Measurements from ENCODE around the gene MAP3K9. TPM values are rescaled to one million over a fixed set of nuclear protein-coding genes. Genes with fewer than 3 reads are reported as not detected.
A peak's percentile ranks its signal among the peaks of the same experiment; 100 is the strongest.

Gene MAP3K9
- total and polyA plus RNA-seq, 4 donors, result 2.3 to 14.0 (median 4.3) TPM

DNA sequence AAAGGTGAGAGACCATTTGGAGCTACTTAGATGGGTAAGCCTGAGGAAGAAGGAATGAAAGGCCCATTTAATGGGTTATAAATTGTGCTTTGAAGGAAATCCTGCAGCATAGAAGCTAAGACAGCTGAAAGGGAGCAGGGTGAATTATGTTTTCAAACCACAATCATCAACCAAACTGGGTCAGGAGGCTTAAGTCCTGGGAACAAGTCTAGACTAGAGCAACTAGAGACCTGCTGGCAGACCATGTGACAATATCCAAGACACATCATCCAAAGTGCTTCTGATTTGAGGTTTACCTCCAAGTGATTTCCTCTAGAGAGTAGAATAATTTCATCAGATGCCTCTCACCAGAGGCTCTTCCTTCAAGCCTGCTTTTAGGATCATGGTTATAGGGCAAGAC lies 53.7 kb downstream of the MAP3K9 start:
- DNase-seq, result no peak
- TF ChIP-seq, protein P1, sequence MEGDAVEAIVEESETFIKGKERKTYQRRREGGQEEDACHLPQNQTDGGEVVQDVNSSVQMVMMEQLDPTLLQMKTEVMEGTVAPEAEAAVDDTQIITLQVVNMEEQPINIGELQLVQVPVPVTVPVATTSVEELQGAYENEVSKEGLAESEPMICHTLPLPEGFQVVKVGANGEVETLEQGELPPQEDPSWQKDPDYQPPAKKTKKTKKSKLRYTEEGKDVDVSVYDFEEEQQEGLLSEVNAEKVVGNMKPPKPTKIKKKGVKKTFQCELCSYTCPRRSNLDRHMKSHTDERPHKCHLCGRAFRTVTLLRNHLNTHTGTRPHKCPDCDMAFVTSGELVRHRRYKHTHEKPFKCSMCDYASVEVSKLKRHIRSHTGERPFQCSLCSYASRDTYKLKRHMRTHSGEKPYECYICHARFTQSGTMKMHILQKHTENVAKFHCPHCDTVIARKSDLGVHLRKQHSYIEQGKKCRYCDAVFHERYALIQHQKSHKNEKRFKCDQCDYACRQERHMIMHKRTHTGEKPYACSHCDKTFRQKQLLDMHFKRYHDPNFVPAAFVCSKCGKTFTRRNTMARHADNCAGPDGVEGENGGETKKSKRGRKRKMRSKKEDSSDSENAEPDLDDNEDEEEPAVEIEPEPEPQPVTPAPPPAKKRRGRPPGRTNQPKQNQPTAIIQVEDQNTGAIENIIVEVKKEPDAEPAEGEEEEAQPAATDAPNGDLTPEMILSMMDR (IDR thresholded peaks at IDR 0.05; ENCODE audit: control extremely low read depth, extremely low read depth), result no peak
- Histone ChIP-seq H3K27me3 (ENCODE audit: control insufficient read depth in 3 of 3, insufficient read depth in 3 of 3, low read length in 2 of 3) (no peaks in the 10 kb centered on the region), H3K4me3 (no peak overlapping the region), H3K27ac (ENCODE audit: low read depth in 1 of 2, low read length in 1 of 2) (peak overlapping the region in 1 of 2 donors; percentile 53), H3K4me1 (ENCODE audit: control insufficient read depth in 5 of 5, insufficient read depth in 5 of 5, low read length in 5 of 5) (peaks cover 0 to 8% (median 2%) of the 10 kb centered on the region in 5 donors), H3K9ac (ENCODE audit: insufficient read depth in 1 of 2, low read length in 2 of 2) (no peak overlapping the region), H3K9me3 (ENCODE audit: control insufficient read depth in 4 of 4, insufficient read depth in 3 of 4, low read length in 3 of 4) (no peaks in the 10 kb centered on the region), H3K36me3 (ENCODE audit: control insufficient read depth in 4 of 4, insufficient read depth in 4 of 4, low read length in 4 of 4) (no peaks in the 10 kb centered on the region)
- no peak for ATAC-seq (ENCODE audit: insufficient read depth, low FRiP score)

DNA sequence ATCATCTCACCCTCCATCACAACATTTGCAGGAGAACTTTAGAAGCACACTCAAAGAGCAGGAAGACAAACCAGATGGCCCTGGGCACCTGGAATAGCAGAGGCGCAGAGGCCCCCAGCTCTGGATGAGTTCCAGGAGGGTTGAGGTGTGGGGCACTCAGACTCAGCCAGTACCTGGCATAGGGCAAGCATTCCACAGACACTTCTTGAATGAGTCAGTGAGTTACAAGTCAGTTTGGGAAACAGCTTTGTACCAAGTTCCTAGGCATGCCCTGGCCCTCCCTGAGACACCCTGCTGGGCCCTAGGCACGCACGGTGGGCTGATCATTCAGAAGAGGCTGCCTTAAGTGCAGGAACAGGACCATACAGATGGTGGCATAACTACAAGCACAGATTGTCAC lies 54.3 kb downstream of the MAP3K9 start:
- TF ChIP-seq, protein P1 (IDR thresholded peaks at IDR 0.05; ENCODE audit: control extremely low read depth, extremely low read depth), result no peak
- Histone ChIP-seq H3K9me3 (ENCODE audit: control insufficient read depth in 4 of 4, insufficient read depth in 3 of 4, low read length in 3 of 4) (no peaks in the 10 kb centered on the region), H3K4me1 (ENCODE audit: control insufficient read depth in 5 of 5, insufficient read depth in 5 of 5, low read length in 5 of 5) (peaks cover 0 to 8% (median 2%) of the 10 kb centered on the region in 5 donors), H3K4me3 (no peak overlapping the region), H3K27ac (ENCODE audit: low read depth in 1 of 2, low read length in 1 of 2) (peak overlapping the region in 1 of 2 donors; percentile 72), H3K36me3 (ENCODE audit: control insufficient read depth in 4 of 4, insufficient read depth in 4 of 4, low read length in 4 of 4) (no peaks in the 10 kb centered on the region), H3K27me3 (ENCODE audit: control insufficient read depth in 3 of 3, insufficient read depth in 3 of 3, low read length in 2 of 3) (no peaks in the 10 kb centered on the region), H3K9ac (ENCODE audit: insufficient read depth in 1 of 2, low read length in 2 of 2) (no peak overlapping the region)
- DNase-seq (peak; percentile 26 to 66 (median 39)), ATAC-seq (ENCODE audit: insufficient read depth, low FRiP score) (peak; percentile 79)
- 61 to 91% methylated on average over 3 of the region's 3 CpGs for WGBS, 2 donors

DNA sequence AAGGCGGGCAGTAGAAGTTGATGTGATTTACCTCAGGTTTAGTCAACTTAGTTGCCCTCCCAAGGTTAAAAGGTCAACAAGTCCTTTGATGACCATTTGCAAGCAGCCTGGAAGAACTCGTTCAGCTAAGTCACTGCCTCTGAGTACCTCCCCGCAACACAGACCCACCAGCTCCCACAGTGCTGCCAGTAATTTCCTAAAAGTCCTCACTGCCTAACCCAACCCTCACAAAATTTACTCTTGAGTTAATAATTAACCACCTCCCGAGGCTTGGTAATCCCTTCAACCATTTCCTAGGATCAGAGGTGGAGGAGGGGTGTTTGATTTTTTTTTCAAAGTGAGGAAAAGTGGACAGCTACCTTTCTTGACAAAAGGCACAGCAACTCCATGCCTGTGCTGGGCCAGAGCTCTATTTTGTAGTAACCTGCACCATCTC lies 55.8 kb downstream of the MAP3K9 start:
- Histone ChIP-seq H3K4me3 (no peak overlapping the region), H3K9me3 (ENCODE audit: control insufficient read depth in 4 of 4, insufficient read depth in 3 of 4, low read length in 3 of 4) (no peaks in the 10 kb centered on the region), H3K9ac (ENCODE audit: insufficient read depth in 1 of 2, low read length in 2 of 2) (no peak overlapping the region), H3K27ac (ENCODE audit: low read depth in 1 of 2, low read length in 1 of 2) (peak overlapping the region in 1 of 2 donors; percentile 77), H3K4me1 (ENCODE audit: control insufficient read depth in 5 of 5, insufficient read depth in 5 of 5, low read length in 5 of 5) (peaks cover 0 to 8% (median 2%) of the 10 kb centered on the region in 5 donors), H3K27me3 (ENCODE audit: control insufficient read depth in 3 of 3, insufficient read depth in 3 of 3, low read length in 2 of 3) (no peaks in the 10 kb centered on the region), H3K36me3 (ENCODE audit: control insufficient read depth in 4 of 4, insufficient read depth in 4 of 4, low read length in 4 of 4) (no peaks in the 10 kb centered on the region)
- TF ChIP-seq, protein P1 (IDR thresholded peaks at IDR 0.05; ENCODE audit: control extremely low read depth, extremely low read depth), result no peak
- ATAC-seq (ENCODE audit: insufficient read depth, low FRiP score) (peak; percentile 75), DNase-seq (peak; percentile 54 to 79 (median 63))
- 66 to 85% methylated on average over 4 of the region's 4 CpGs for WGBS, 2 donors

DNA sequence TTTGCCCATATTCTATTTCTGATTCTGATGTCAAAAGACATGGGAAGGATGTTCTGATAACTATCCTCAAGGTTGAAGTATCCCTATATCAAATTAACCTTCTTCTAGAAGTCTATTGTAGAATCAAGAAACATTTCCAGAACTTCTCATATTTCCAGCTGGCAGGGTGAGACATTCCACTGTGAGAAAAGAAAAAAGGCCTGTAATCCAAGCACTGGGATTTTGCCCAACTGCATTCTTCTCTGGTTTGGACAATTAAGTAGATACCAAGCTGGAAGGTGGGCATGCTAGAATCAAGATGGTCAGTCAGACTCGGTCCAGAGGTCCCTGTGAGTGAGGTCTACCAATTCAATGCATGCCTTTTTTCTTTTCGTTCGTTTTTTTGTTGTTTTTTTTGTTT lies 60.9 kb downstream of the MAP3K9 start:
- TF ChIP-seq, protein P1 (IDR thresholded peaks at IDR 0.05; ENCODE audit: control extremely low read depth, extremely low read depth), result no peak
- peak in 2 of 3 donors; percentile 10 to 16 for DNase-seq
- no peaks in the 10 kb centered on the region for H3K36me3 ChIP-seq (ENCODE audit: control insufficient read depth in 4 of 4, insufficient read depth in 4 of 4, low read length in 4 of 4)

More for the DNA sequence above, 60.9 kb downstream of the MAP3K9 start:
- no peak overlapping the region for H3K9ac ChIP-seq (ENCODE audit: insufficient read depth in 1 of 2, low read length in 2 of 2)
- H3K4me1 ChIP-seq (ENCODE audit: control insufficient read depth in 5 of 5, insufficient read depth in 5 of 5, low read length in 5 of 5), result peaks cover 0 to 8% (median 2%) of the 10 kb centered on the region in 5 donors
- WGBS, 2 donors, result 70 to 73% methylated on average over 3 of the region's 3 CpGs
- no peak overlapping the region for H3K4me3 ChIP-seq
- no peak overlapping the region for H3K27ac ChIP-seq (ENCODE audit: low read depth in 1 of 2, low read length in 1 of 2)
- H3K9me3 ChIP-seq (ENCODE audit: control insufficient read depth in 4 of 4, insufficient read depth in 3 of 4, low read length in 3 of 4), result no peaks in the 10 kb centered on the region
- no peak for ATAC-seq (ENCODE audit: insufficient read depth, low FRiP score)
- no peaks in the 10 kb centered on the region for H3K27me3 ChIP-seq (ENCODE audit: control insufficient read depth in 3 of 3, insufficient read depth in 3 of 3, low read length in 2 of 3)

Data from lung (tissue), 12 donors.